ENCODE results near the gene RAB12.

The RAB12 gene

GRCh38 chr18:8685141-8685913 is 76.1 kb downstream of the RAB12 start (continued):
- TF ChIP-seq TRIM28 (IDR thresholded peaks at IDR 0.05; ENCODE audit: borderline replicate concordance, low read length), result peak; percentile 60; the same call in 1 of the 2 replicates
- TF ChIP-seq ZNF600 (tag by site-specific recombination; IDR thresholded peaks at IDR 0.05), result peak; percentile 48

- Histone ChIP-seq H3K4me3 (ENCODE audit: low read depth, low read length) (no peak overlapping the region), H3K36me3 (ENCODE audit: control insufficient read depth in 2 of 2, insufficient read depth in 1 of 2, low read length in 2 of 2) (no peaks in the 10 kb centered on the region), H3K4me1 (ENCODE audit: control insufficient read depth, insufficient read depth, low read length) (no peaks in the 10 kb centered on the region), H3K9me3 (ENCODE audit: control insufficient read depth, insufficient read depth, low read depth, low read length) (no peaks in the 10 kb centered on the region), H3K27ac (ENCODE audit: extremely low read depth, low read depth, low read length) (no peak overlapping the region)
- ChIA-PET CTCF (interaction anchor here (0.6 to 3.9 kb wide), 4 partner anchors 10 to 302 kb away, joined by 3 to 30 read pairs (median 4); no protein-coding TSS in a partner anchor), POLR2A (no interaction called here)
- TF ChIP-seq ZNF639 (tag by site-specific recombination; IDR thresholded peaks at IDR 0.05), result no peak
- TF ChIP-seq ZNF280C (tag by site-specific recombination; IDR thresholded peaks at IDR 0.05), result no peak
- TF ChIP-seq TRIM28 (IDR thresholded peaks at IDR 0.05; ENCODE audit: borderline replicate concordance, low read length), result 0 out of 2 replicates have a peak, but pooled peaks have one; percentile 1
Observed at GRCh38 chr18:8685914-8686216, 76.6 kb downstream of the RAB12 start.

GRCh38 chr18:8686611-8687010 is 77.4 kb downstream of the RAB12 start:
- Histone ChIP-seq H3K4me1 (ENCODE audit: control insufficient read depth, insufficient read depth, low read length) (no peaks in the 10 kb centered on the region), H3K4me3 (ENCODE audit: low read depth, low read length) (no peak overlapping the region), H3K36me3 (ENCODE audit: control insufficient read depth in 2 of 2, insufficient read depth in 1 of 2, low read length in 2 of 2) (no peaks in the 10 kb centered on the region), H3K9me3 (ENCODE audit: control insufficient read depth, insufficient read depth, low read depth, low read length) (no peaks in the 10 kb centered on the region), H3K27ac (ENCODE audit: extremely low read depth, low read depth, low read length) (no peak overlapping the region)
- TF ChIP-seq ZNF26 (tag by site-specific recombination; IDR thresholded peaks at IDR 0.05), result no peak
- TF ChIP-seq ZNF248 (tag by site-specific recombination; IDR thresholded peaks at IDR 0.05), result no peak
- no peak for TF ChIP-seq ZNF513 (tag by site-specific recombination; IDR thresholded peaks at IDR 0.05)
- no peak for TF ChIP-seq ZNF341 (tag by site-specific recombination; IDR thresholded peaks at IDR 0.05; ENCODE audit: low read depth)
- TF ChIP-seq ZNF558 (tag by site-specific recombination; IDR thresholded peaks at IDR 0.05), result no peak
- no peak for TF ChIP-seq ZBTB7A (tag by site-specific recombination; IDR thresholded peaks at IDR 0.05; ENCODE audit: low read depth)
- no peak for TF ChIP-seq ZNF175 (tag by site-specific recombination; IDR thresholded peaks at IDR 0.05)
- no peak for TF ChIP-seq ZBTB49 (tag by site-specific recombination; IDR thresholded peaks at IDR 0.05; ENCODE audit: low read depth)
- TF ChIP-seq ZNF561 (tag by site-specific recombination; IDR thresholded peaks at IDR 0.05; ENCODE audit: borderline replicate concordance), result no peak
- TF ChIP-seq ZNF280D (tag by site-specific recombination; IDR thresholded peaks at IDR 0.05), result no peak
- TF ChIP-seq SCRT2 (tag by site-specific recombination; IDR thresholded peaks at IDR 0.05), result no peak
- ChIA-PET POLR2A (no interaction called here), CTCF (interaction anchor here (0.5 to 3.9 kb wide), 5 partner anchors 10 to 301 kb away, joined by 3 to 30 read pairs (median 4); no protein-coding TSS in a partner anchor)
